Osteocyte (in vitro differentiated cells): ENCODE measurements around the gene KCNH1. TPM values are rescaled to one million over a fixed set of nuclear protein-coding genes. Genes with fewer than 3 reads are reported as not detected.

Experiments used
- DNase-seq: peaks from one replicate; pipeline ENCODE4 v3.0.0; 2021; ENCODE audit warnings: mixed read lengths; ENCODE audit not compliant: unreplicated experiment; ENCODE audit errors: extremely low spot score
- H3K27ac Mint-ChIP-seq: one replicate; pipeline ENCODE4 v1.8.0; 2021; ENCODE audit warnings: mild to moderate bottlenecking, mixed read lengths; ENCODE audit not compliant: unreplicated experiment
- H3K27me3 Mint-ChIP-seq: one replicate; pipeline ENCODE4 v1.8.0; 2021; ENCODE audit warnings: mixed read lengths; ENCODE audit not compliant: unreplicated experiment
- H3K36me3 Mint-ChIP-seq: one replicate; pipeline ENCODE4 v1.8.0; 2021; ENCODE audit warnings: mixed read lengths; ENCODE audit not compliant: unreplicated experiment
- H3K4me1 Mint-ChIP-seq: one replicate; pipeline ENCODE4 v1.8.0; 2021; ENCODE audit warnings: mixed read lengths; ENCODE audit not compliant: unreplicated experiment
- H3K4me3 Mint-ChIP-seq: one replicate; pipeline ENCODE4 v1.8.0; 2021; ENCODE audit warnings: mild to moderate bottlenecking, moderate library complexity, mixed read lengths; ENCODE audit not compliant: unreplicated experiment
- H3K9me3 Mint-ChIP-seq: one replicate; pipeline ENCODE4 v1.8.0; 2021; ENCODE audit warnings: mixed read lengths; ENCODE audit not compliant: unreplicated experiment
- CTCF ChIP-seq: fragments of 200-600 bp; sonication (generic); IDR thresholded peaks from 2 replicates; pipeline ENCODE4 v1.5.0; 2021; ENCODE audit warnings: antibody characterized with exemption, mild to moderate bottlenecking, moderate library complexity
- total RNA-seq: library from RNA; stranded (reverse); gene quantifications from 2 replicates; pipeline ENCODE4 v1.2.1, GENCODE V29; 2021

The KCNH1 gene
- total RNA-seq, 1 donor from 2014 or later, result 7.3 TPM

- no peak for TF ChIP-seq CTCF
- Mint-ChIP-seq H3K4me3 (no peak overlapping the region), H3K27ac (no peak overlapping the region), H3K36me3 (no peaks in the 10 kb centered on the region), H3K9me3 (no peaks in the 10 kb centered on the region), H3K27me3 (no peaks in the 10 kb centered on the region), H3K4me1 (no peaks in the 10 kb centered on the region)
- DNase-seq, result no peak
Measured at GRCh38 chr1:210821615-210822014, 312.3 kb downstream of the KCNH1 start.

GRCh38 chr1:210819266-210819665 lies 314.7 kb downstream of the KCNH1 start:
- Mint-ChIP-seq H3K4me1 (no peaks in the 10 kb centered on the region), H3K27me3 (no peaks in the 10 kb centered on the region), H3K4me3 (no peak overlapping the region), H3K27ac (no peak overlapping the region), H3K9me3 (no peaks in the 10 kb centered on the region), H3K36me3 (no peaks in the 10 kb centered on the region)
- no peak for TF ChIP-seq CTCF
- no peak for DNase-seq

- Mint-ChIP-seq H3K27me3 (no peaks in the 10 kb centered on the region), H3K4me1 (no peaks in the 10 kb centered on the region), H3K27ac (no peak overlapping the region), H3K9me3 (peaks cover 5% of the 10 kb centered on the region), H3K4me3 (no peak overlapping the region), H3K36me3 (no peaks in the 10 kb centered on the region)
- TF ChIP-seq CTCF, result no peak
- DNase-seq, result no peak
Measured at GRCh38 chr1:210817385-210818275, 316.3 kb downstream of the KCNH1 start.

GRCh38 chr1:210815641-210816550 lies 318.1 kb downstream of the KCNH1 start:
- H3K4me1 Mint-ChIP-seq, result no peaks in the 10 kb centered on the region
- no peak overlapping the region for H3K4me3 Mint-ChIP-seq
- no peak for TF ChIP-seq CTCF
- no peak overlapping the region for H3K27ac Mint-ChIP-seq
- no peaks in the 10 kb centered on the region for H3K36me3 Mint-ChIP-seq
- no peaks in the 10 kb centered on the region for H3K27me3 Mint-ChIP-seq
- peaks cover 5% of the 10 kb centered on the region for H3K9me3 Mint-ChIP-seq
- DNase-seq, result no peak
